ENCODE results near the gene FLNA.

FLNA gene

DNA sequence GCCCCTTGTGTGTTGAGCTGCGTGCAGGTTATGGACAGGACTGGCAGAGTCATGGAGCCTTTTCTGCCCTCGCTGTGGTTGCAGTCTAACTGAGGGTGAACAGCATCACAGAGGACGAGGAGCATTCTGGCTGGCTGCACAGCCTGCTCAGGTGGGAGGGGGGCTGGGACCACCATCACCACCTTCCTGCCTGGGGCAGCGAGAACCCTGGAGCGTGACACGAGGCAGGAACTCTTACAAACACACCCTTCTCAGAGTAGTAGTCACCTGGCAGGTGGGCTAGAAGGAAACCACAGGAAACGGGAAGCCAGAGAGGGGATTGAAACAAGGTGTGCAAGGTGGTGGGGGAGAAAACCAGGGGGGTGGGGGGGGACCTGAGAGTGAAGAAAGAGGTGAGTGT is 53.3 kb downstream of the FLNA start:
- H3K4me3 ChIP-seq (replicated peaks; ENCODE audit: low read depth, low read length): no peak overlapping the region
- TF ChIP-seq, protein P1, sequence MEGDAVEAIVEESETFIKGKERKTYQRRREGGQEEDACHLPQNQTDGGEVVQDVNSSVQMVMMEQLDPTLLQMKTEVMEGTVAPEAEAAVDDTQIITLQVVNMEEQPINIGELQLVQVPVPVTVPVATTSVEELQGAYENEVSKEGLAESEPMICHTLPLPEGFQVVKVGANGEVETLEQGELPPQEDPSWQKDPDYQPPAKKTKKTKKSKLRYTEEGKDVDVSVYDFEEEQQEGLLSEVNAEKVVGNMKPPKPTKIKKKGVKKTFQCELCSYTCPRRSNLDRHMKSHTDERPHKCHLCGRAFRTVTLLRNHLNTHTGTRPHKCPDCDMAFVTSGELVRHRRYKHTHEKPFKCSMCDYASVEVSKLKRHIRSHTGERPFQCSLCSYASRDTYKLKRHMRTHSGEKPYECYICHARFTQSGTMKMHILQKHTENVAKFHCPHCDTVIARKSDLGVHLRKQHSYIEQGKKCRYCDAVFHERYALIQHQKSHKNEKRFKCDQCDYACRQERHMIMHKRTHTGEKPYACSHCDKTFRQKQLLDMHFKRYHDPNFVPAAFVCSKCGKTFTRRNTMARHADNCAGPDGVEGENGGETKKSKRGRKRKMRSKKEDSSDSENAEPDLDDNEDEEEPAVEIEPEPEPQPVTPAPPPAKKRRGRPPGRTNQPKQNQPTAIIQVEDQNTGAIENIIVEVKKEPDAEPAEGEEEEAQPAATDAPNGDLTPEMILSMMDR (IDR thresholded peaks at IDR 0.05; ENCODE audit: low read depth, low read length, missing control alignments): no peak
- no peak for DNase-seq (ENCODE audit: extremely low read depth, low read depth)

DNA sequence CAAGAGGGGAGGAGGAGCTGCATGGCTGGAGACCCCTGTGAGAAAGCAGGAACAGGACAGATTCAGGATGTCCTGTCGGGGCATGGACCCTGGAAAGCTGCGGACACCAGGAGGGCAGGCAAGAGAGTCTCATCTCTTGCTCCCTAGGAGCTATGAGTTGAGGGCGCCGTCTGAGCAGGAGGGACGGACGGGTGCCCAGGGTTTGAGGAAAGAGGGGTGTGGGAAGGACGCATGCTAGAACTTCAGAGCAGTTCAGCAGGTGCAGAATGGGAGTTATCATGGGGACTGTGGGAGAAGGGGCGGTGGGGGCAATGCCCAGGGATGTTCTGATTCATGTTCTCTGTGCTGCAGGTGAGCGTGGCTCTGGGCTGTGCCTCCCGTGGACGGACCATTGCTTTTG is 54.0 kb downstream of the FLNA start:
- TF ChIP-seq, protein P1 (IDR thresholded peaks at IDR 0.05; ENCODE audit: low read depth, low read length, missing control alignments): no peak
- no peak for DNase-seq (ENCODE audit: extremely low read depth, low read depth)
- H3K4me3 ChIP-seq (replicated peaks; ENCODE audit: low read depth, low read length): no peak overlapping the region

DNA sequence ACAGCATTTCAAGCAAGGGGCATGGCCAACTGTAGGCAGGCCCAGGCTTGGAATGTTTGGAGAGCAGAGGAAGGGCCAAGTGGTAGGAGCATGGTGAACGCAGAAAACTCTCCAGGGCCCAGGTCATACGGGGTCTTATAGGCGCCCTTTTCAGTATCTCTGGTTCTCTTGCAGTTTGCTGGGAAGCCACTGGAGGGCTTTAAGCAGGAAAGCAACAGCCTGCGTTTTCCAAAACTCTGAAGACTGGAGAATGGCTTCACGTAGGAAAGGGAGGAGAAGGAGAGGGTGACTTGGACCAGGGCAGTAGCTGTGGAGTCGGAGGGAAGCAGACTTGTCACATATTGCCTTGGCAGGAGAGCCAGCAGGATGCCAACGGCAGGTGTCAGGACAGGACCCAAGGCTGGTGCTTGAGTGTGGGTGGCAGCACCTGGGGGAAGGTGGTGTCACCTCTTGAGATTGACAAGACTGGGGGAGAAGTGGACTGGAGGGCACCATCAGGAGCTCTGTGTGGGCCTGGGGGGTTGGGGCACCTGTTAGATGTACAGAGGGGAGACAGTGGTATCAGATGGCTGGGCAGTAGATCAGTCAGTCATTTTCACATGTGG is 56.9 kb downstream of the FLNA start:
- TF ChIP-seq, protein P1 (IDR thresholded peaks at IDR 0.05; ENCODE audit: low read depth, low read length, missing control alignments): peak; percentile 38
- H3K4me3 ChIP-seq (replicated peaks; ENCODE audit: low read depth, low read length): no peak overlapping the region
- DNase-seq (ENCODE audit: extremely low read depth, low read depth): no peak

DNA sequence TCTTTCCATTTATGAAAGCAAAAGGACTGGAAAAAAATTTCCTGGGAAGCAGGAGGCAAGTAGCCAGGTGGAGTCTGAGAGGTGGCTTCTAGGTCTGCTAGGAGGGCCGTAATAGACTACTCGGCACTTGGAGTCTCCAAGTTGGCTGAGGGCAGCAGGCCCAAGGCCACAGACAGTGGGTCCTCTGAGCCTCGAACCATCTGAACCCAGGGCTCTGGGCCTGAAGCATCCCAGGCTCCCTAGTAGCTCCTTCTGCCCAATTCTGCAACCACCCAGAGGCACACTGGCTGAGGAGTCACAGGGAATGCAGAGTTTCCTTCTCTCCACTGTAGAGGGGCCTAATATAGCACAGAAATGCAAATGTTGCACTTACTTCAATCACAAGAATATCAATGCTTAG is 59.0 kb downstream of the FLNA start:
- no peak overlapping the region for H3K4me3 ChIP-seq (replicated peaks; ENCODE audit: low read depth, low read length)
- no peak for DNase-seq (ENCODE audit: extremely low read depth, low read depth)
- TF ChIP-seq, protein P1 (IDR thresholded peaks at IDR 0.05; ENCODE audit: low read depth, low read length, missing control alignments): no peak

DNA sequence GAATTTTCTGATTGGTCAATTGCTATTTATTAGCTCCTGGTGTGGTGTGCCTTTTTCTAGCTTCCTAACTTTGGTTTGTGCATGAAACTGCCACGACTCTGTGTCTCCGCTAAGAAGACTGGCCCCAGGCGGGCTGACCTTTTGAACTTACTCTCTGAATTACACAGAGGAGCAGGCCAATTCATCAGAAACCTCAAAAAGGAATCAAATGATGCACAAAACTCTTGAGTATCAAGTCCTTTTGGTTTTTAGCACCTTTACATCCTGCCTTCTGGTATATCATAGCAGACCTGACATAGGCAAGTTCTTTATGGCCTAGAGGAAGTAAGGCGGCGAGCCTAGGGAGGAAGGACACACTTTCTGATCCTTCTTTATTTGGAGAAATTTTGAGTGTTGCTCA is 61.3 kb downstream of the FLNA start:
- DNase-seq (ENCODE audit: extremely low read depth, low read depth): no peak
- H3K4me3 ChIP-seq (replicated peaks; ENCODE audit: low read depth, low read length): no peak overlapping the region
- TF ChIP-seq, protein P1 (IDR thresholded peaks at IDR 0.05; ENCODE audit: low read depth, low read length, missing control alignments): no peak

DNA sequence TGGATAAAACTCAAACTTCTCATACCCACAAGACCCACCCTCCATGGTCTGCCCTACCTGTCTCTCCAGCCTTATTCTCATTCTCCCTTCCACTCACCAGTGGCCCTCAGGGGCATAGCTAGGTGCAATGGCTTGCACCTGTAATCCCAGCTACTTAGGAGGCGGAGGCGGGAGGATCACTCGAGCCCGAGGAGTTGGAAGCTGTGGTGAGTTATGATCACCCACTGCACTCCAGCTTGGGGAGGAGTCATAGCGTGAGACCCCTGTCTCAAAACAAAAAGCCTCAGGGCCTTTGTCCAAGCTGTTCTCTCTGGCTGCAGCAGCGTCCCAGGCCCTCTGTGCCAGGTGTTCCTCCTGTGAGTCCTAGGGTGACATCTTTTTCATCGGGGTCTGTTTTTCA is 62.3 kb downstream of the FLNA start:
- no peak overlapping the region for H3K4me3 ChIP-seq (replicated peaks; ENCODE audit: low read depth, low read length)
- TF ChIP-seq, protein P1 (IDR thresholded peaks at IDR 0.05; ENCODE audit: low read depth, low read length, missing control alignments): no peak
- DNase-seq (ENCODE audit: extremely low read depth, low read depth): no peak
